Mesodermal cell (in vitro differentiated cells): ENCODE data around the gene LRRC4C.

Experiments
- H3K27ac ChIP-seq: 2 replicates; pipeline ENCODE4 v1.7.0; 2013; ENCODE audit warnings: mild to moderate bottlenecking, low read depth, low read length, moderate library complexity; ENCODE audit not compliant: severe bottlenecking
- H3K36me3 ChIP-seq: 2 replicates; pipeline ENCODE4 v1.7.1; 2013; ENCODE audit warnings: mild to moderate bottlenecking, low read length, moderate library complexity; ENCODE audit not compliant: control insufficient read depth, insufficient read depth
- H3K4me1 ChIP-seq: one replicate; pipeline ENCODE4 v1.7.1; 2013; ENCODE audit warnings: mild to moderate bottlenecking, low read length; ENCODE audit not compliant: insufficient read depth, control insufficient read depth, poor library complexity, severe bottlenecking
- H3K4me3 ChIP-seq: 2 replicates; pipeline ENCODE4 v1.7.0; 2013; ENCODE audit warnings: low read length, control low read depth, mild to moderate bottlenecking; ENCODE audit not compliant: insufficient read depth, poor library complexity, severe bottlenecking; ENCODE audit errors: extremely low read depth
- H3K9me3 ChIP-seq: 2 replicates; pipeline ENCODE4 v1.7.1; 2013; ENCODE audit warnings: mild to moderate bottlenecking, low read length, moderate library complexity; ENCODE audit not compliant: control insufficient read depth
- WGBS, 2 experiments: methylation state at CpG; one replicate each; pipeline ENCODE4 v1.1.5; 2013; ENCODE audit warnings: missing lambda C conversion rate in 2 of 2; ENCODE audit not compliant: insufficient coverage in 2 of 2; 5-methylcytosine and 5-hydroxymethylcytosine counted together

The LRRC4C gene

GRCh38 chr11:41414771-41415440 is 44.5 kb downstream of the LRRC4C start:
- Histone ChIP-seq H3K4me3 (no peak overlapping the region), H3K4me1 (peaks cover 4% of the 10 kb centered on the region), H3K9me3 (no peaks in the 10 kb centered on the region), H3K27ac (no peak overlapping the region), H3K36me3 (no peaks in the 10 kb centered on the region)
- 93 to 97% methylated on average over 3 of the region's 4 CpGs for WGBS, 2 experiments

- no peak overlapping the region for H3K4me3 ChIP-seq
- WGBS, 2 experiments, result 50 to 91% methylated on average over 1 of the region's 3 CpGs
- H3K4me1 ChIP-seq, result peaks cover 4% of the 10 kb centered on the region
- H3K36me3 ChIP-seq, result no peaks in the 10 kb centered on the region
- H3K27ac ChIP-seq, result no peak overlapping the region
- H3K9me3 ChIP-seq, result no peaks in the 10 kb centered on the region
These were observed 45.6 kb downstream of the LRRC4C start for GRCh38 chr11:41413843-41414242.

- Histone ChIP-seq H3K36me3 (no peaks in the 10 kb centered on the region), H3K27ac (no peak overlapping the region), H3K4me1 (no peaks in the 10 kb centered on the region), H3K4me3 (no peak overlapping the region), H3K9me3 (no peaks in the 10 kb centered on the region)
These were observed 53.6 kb downstream of the LRRC4C start for GRCh38 chr11:41405812-41406211.

GRCh38 chr11:41404109-41404508 is 55.3 kb downstream of the LRRC4C start:
- no peak overlapping the region for H3K4me3 ChIP-seq
- no peaks in the 10 kb centered on the region for H3K9me3 ChIP-seq
- no peak overlapping the region for H3K27ac ChIP-seq
- no peaks in the 10 kb centered on the region for H3K4me1 ChIP-seq
- WGBS, 2 experiments, result 88 to 100% methylated on average over 1 of the region's 2 CpGs
- H3K36me3 ChIP-seq, result no peaks in the 10 kb centered on the region

GRCh38 chr11:41403458-41403857 is 56.0 kb downstream of the LRRC4C start:
- WGBS, 2 experiments, result 83 to 94% methylated on average over 2 of the region's 2 CpGs
- no peaks in the 10 kb centered on the region for H3K9me3 ChIP-seq
- no peaks in the 10 kb centered on the region for H3K36me3 ChIP-seq
- no peak overlapping the region for H3K4me3 ChIP-seq
- H3K4me1 ChIP-seq, result no peaks in the 10 kb centered on the region
- no peak overlapping the region for H3K27ac ChIP-seq

GRCh38 chr11:41400819-41401382 is 58.6 kb downstream of the LRRC4C start:
- no CpG with 5 or more reads among the region's 1 CpG for WGBS, 2 experiments
- Histone ChIP-seq H3K4me1 (no peaks in the 10 kb centered on the region), H3K27ac (no peak overlapping the region), H3K9me3 (no peaks in the 10 kb centered on the region), H3K36me3 (no peaks in the 10 kb centered on the region), H3K4me3 (no peak overlapping the region)

- 45 to 52% methylated on average over 2 to 3 of the region's 4 CpGs for WGBS, 2 experiments
- Histone ChIP-seq H3K9me3 (no peaks in the 10 kb centered on the region), H3K27ac (no peak overlapping the region), H3K36me3 (no peaks in the 10 kb centered on the region), H3K4me1 (no peaks in the 10 kb centered on the region), H3K4me3 (no peak overlapping the region)
These were observed 59.3 kb downstream of the LRRC4C start for GRCh38 chr11:41400124-41400523.

GRCh38 chr11:41399323-41399722 is 60.1 kb downstream of the LRRC4C start:
- Histone ChIP-seq H3K4me3 (no peak overlapping the region), H3K36me3 (no peaks in the 10 kb centered on the region), H3K9me3 (no peaks in the 10 kb centered on the region), H3K27ac (no peak overlapping the region), H3K4me1 (no peaks in the 10 kb centered on the region)
- WGBS, 2 experiments, result 71 to 82% methylated on average over 2 of the region's 2 CpGs

GRCh38 chr11:41398175-41398574 is 61.3 kb downstream of the LRRC4C start:
- WGBS, 2 experiments, result 93 to 100% methylated on average over 1 to 3 of the region's 3 CpGs
- Histone ChIP-seq H3K27ac (no peak overlapping the region), H3K4me3 (no peak overlapping the region), H3K9me3 (no peaks in the 10 kb centered on the region), H3K36me3 (no peaks in the 10 kb centered on the region), H3K4me1 (peaks cover 3% of the 10 kb centered on the region)

- Histone ChIP-seq H3K9me3 (no peaks in the 10 kb centered on the region), H3K36me3 (no peaks in the 10 kb centered on the region), H3K4me3 (no peak overlapping the region), H3K4me1 (peaks cover 13% of the 10 kb centered on the region), H3K27ac (no peak overlapping the region)
- 83 to 96% methylated on average over 2 to 3 of the region's 4 CpGs for WGBS, 2 experiments
These were observed 64.8 kb downstream of the LRRC4C start for GRCh38 chr11:41394521-41395195.

- peak overlapping the region; percentile 6 for H3K27ac ChIP-seq
- no peaks in the 10 kb centered on the region for H3K9me3 ChIP-seq
- peaks cover 13% of the 10 kb centered on the region for H3K4me1 ChIP-seq
These were observed 66.9 kb downstream of the LRRC4C start for GRCh38 chr11:41392596-41392995.

More at GRCh38 chr11:41392596-41392995, 66.9 kb downstream of the LRRC4C start:
- H3K36me3 ChIP-seq, result no peaks in the 10 kb centered on the region
- H3K4me3 ChIP-seq, result no peak overlapping the region
